ENCODE data around the gene C6orf52. TPM values are rescaled to one million over a fixed set of nuclear protein-coding genes. Genes with fewer than 3 reads are reported as not detected.

C6orf52 gene
- total and polyA plus RNA-seq, 2 donors = 1.1 to 1.7 TPM

DNA sequence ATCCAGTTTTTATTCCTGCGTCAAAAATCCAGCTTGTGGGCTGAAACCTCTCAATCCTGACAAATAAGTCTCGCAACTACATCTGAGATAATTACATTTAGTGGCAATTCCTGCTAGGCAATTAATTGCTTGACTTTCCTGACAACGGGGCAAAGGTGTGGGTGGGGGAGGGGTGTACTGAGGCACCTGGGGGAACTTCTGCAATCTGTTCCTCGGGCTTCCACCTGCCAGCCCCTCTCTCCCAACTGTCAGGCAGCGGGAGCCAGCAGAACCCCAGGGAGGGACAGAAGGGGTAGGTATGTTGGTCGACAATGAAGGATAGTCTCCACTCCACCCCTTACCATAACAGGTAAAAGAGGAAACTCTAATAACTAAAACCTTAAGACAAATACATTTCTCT, 6.8 kb downstream of the C6orf52 start:
- no peak for DNase-seq (ENCODE audit: low read depth in 6 of 9, low spot score in 9 of 9)
- WGBS = 49% methylated on average over 6 of the region's 6 CpGs

GRCh38 chr6:10686901-10687300, 7.5 kb downstream of the C6orf52 start:
- Histone ChIP-seq H3K4me1 (ENCODE audit: control insufficient read depth in 2 of 2, insufficient read depth in 2 of 2, low read length in 2 of 2) (no peaks in the 10 kb centered on the region), H3K9me3 (ENCODE audit: control insufficient read depth in 2 of 2, insufficient read depth in 1 of 2, low read length in 1 of 2) (no peaks in the 10 kb centered on the region), H3K27me3 (ENCODE audit: control insufficient read depth in 2 of 2, insufficient read depth in 1 of 2, low read length in 1 of 2) (peaks cover 0 to 2% of the 10 kb centered on the region in 2 donors), H3K4me3 (ENCODE audit: low read length in 2 of 2) (no peak overlapping the region), H3K27ac (ENCODE audit: low read depth in 1 of 2, low read length in 1 of 2) (no peak overlapping the region), H3K36me3 (ENCODE audit: control insufficient read depth in 2 of 2, insufficient read depth in 2 of 2, low read length in 1 of 2) (no peaks in the 10 kb centered on the region)
- 97% methylated on average over 8 of the region's 8 CpGs for WGBS
- no peak for DNase-seq (ENCODE audit: low read depth in 6 of 9, low spot score in 9 of 9)

More for the DNA sequence above, 6.8 kb downstream of the C6orf52 start:
- Histone ChIP-seq H3K4me3 (ENCODE audit: low read length in 2 of 2) (no peak overlapping the region), H3K9me3 (ENCODE audit: control insufficient read depth in 2 of 2, insufficient read depth in 1 of 2, low read length in 1 of 2) (no peaks in the 10 kb centered on the region), H3K27ac (ENCODE audit: low read depth in 1 of 2, low read length in 1 of 2) (no peak overlapping the region), H3K36me3 (ENCODE audit: control insufficient read depth in 2 of 2, insufficient read depth in 2 of 2, low read length in 1 of 2) (no peaks in the 10 kb centered on the region), H3K27me3 (ENCODE audit: control insufficient read depth in 2 of 2, insufficient read depth in 1 of 2, low read length in 1 of 2) (peaks cover 0 to 2% of the 10 kb centered on the region in 2 donors), H3K4me1 (ENCODE audit: control insufficient read depth in 2 of 2, insufficient read depth in 2 of 2, low read length in 2 of 2) (no peaks in the 10 kb centered on the region)

DNA sequence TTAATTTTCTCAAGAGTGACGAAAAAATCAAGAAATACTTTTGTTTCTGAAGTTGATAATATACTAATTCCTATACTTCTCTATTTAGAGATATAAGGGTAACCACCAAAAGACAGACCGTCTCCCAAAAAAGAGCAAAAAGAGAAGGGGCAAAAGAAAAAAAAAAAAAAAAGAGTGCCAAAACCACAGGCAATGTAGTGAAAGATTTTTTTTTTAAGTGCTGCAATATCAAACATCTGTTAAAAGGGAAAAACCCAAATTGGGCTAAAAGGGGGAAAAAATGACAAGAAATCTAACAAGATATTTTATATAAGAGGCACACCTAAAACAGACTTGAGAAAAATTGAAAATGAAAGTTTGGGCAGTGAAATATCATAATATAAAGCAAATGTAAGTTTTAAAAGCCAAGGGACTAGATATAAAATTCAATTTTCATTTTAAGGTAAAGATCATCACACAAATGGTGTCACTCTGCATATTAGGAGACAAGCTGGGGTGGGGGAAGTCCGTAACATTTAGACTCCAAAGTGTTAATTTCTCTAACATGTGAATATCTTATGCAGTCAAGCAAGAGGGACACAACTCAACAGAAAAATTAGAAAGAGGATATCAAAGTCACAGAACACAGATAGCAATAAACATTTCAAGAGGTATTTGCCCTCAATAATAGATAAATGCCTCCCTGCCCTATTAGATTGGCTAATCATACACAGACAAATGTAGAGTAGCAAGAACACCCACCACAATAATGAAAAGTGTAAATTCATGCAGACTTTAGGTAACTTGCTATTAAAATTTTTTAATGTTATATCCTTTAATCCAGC, 9.1 kb downstream of the C6orf52 start:
- 51% methylated on average over 3 of the region's 3 CpGs for WGBS
- Histone ChIP-seq H3K9me3 (ENCODE audit: control insufficient read depth in 2 of 2, insufficient read depth in 1 of 2, low read length in 1 of 2) (no peaks in the 10 kb centered on the region), H3K36me3 (ENCODE audit: control insufficient read depth in 2 of 2, insufficient read depth in 2 of 2, low read length in 1 of 2) (no peaks in the 10 kb centered on the region), H3K4me1 (ENCODE audit: control insufficient read depth in 2 of 2, insufficient read depth in 2 of 2, low read length in 2 of 2) (no peaks in the 10 kb centered on the region), H3K27ac (ENCODE audit: low read depth in 1 of 2, low read length in 1 of 2) (no peak overlapping the region), H3K4me3 (ENCODE audit: low read length in 2 of 2) (no peak overlapping the region), H3K27me3 (ENCODE audit: control insufficient read depth in 2 of 2, insufficient read depth in 1 of 2, low read length in 1 of 2) (peaks cover 0 to 2% of the 10 kb centered on the region in 2 donors)
- no peak for DNase-seq (ENCODE audit: low read depth in 6 of 9, low spot score in 9 of 9)

GRCh38 chr6:10684618-10685017, 9.8 kb downstream of the C6orf52 start:
- no peaks in the 10 kb centered on the region for H3K4me1 ChIP-seq (ENCODE audit: control insufficient read depth in 2 of 2, insufficient read depth in 2 of 2, low read length in 2 of 2)
- H3K4me3 ChIP-seq (ENCODE audit: low read length in 2 of 2) = no peak overlapping the region
- peaks cover 0 to 2% of the 10 kb centered on the region in 2 donors for H3K27me3 ChIP-seq (ENCODE audit: control insufficient read depth in 2 of 2, insufficient read depth in 1 of 2, low read length in 1 of 2)
- 83% methylated on average over 5 of the region's 5 CpGs for WGBS
- DNase-seq (ENCODE audit: low read depth in 6 of 9, low spot score in 9 of 9) = no peak
- H3K27ac ChIP-seq (ENCODE audit: low read depth in 1 of 2, low read length in 1 of 2) = no peak overlapping the region
- no peaks in the 10 kb centered on the region for H3K9me3 ChIP-seq (ENCODE audit: control insufficient read depth in 2 of 2, insufficient read depth in 1 of 2, low read length in 1 of 2)
- H3K36me3 ChIP-seq (ENCODE audit: control insufficient read depth in 2 of 2, insufficient read depth in 2 of 2, low read length in 1 of 2) = no peaks in the 10 kb centered on the region

- no peak for DNase-seq (ENCODE audit: low read depth in 6 of 9, low spot score in 9 of 9)
- H3K4me1 ChIP-seq (ENCODE audit: control insufficient read depth in 2 of 2, insufficient read depth in 2 of 2, low read length in 2 of 2) = no peaks in the 10 kb centered on the region
- H3K36me3 ChIP-seq (ENCODE audit: control insufficient read depth in 2 of 2, insufficient read depth in 2 of 2, low read length in 1 of 2) = no peaks in the 10 kb centered on the region
- H3K9me3 ChIP-seq (ENCODE audit: control insufficient read depth in 2 of 2, insufficient read depth in 1 of 2, low read length in 1 of 2) = no peaks in the 10 kb centered on the region
- H3K4me3 ChIP-seq (ENCODE audit: low read length in 2 of 2) = no peak overlapping the region
- no peak overlapping the region for H3K27ac ChIP-seq (ENCODE audit: low read depth in 1 of 2, low read length in 1 of 2)
- H3K27me3 ChIP-seq (ENCODE audit: control insufficient read depth in 2 of 2, insufficient read depth in 1 of 2, low read length in 1 of 2) = no peaks in the 10 kb centered on the region
These were observed 11.9 kb downstream of the C6orf52 start for GRCh38 chr6:10682355-10682988.

DNA sequence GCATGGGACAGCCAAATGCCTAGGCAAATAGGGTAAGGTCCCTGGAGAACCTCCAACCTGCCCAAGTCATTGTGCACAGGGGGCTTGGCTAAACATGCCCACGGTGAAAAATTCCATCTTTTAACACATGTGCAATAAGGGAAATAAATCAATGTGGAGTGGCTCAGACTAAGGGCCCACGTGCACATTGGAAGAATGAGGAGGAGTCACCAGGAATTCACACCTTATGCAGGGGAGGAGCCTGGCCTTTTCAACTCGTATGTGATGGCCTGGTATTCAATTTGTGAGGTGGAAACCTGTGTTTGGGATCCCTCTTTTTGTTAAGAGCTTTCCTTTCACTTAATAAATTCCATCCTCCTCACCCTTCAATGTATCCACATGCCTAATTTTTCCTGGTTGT, 12.6 kb downstream of the C6orf52 start:
- no peaks in the 10 kb centered on the region for H3K9me3 ChIP-seq (ENCODE audit: control insufficient read depth in 2 of 2, insufficient read depth in 1 of 2, low read length in 1 of 2)
- no peaks in the 10 kb centered on the region for H3K4me1 ChIP-seq (ENCODE audit: control insufficient read depth in 2 of 2, insufficient read depth in 2 of 2, low read length in 2 of 2)
- H3K27ac ChIP-seq (ENCODE audit: low read depth in 1 of 2, low read length in 1 of 2) = no peak overlapping the region
- no peak for DNase-seq (ENCODE audit: low read depth in 6 of 9, low spot score in 9 of 9)
- no peak overlapping the region for H3K4me3 ChIP-seq (ENCODE audit: low read length in 2 of 2)
- H3K36me3 ChIP-seq (ENCODE audit: control insufficient read depth in 2 of 2, insufficient read depth in 2 of 2, low read length in 1 of 2) = no peaks in the 10 kb centered on the region
- WGBS = 90% methylated on average over 3 of the region's 3 CpGs
- H3K27me3 ChIP-seq (ENCODE audit: control insufficient read depth in 2 of 2, insufficient read depth in 1 of 2, low read length in 1 of 2) = no peaks in the 10 kb centered on the region

GRCh38 chr6:10678456-10678855, 16.0 kb downstream of the C6orf52 start:
- WGBS = 98% methylated on average over 4 of the region's 4 CpGs
- Histone ChIP-seq H3K4me1 (ENCODE audit: control insufficient read depth in 2 of 2, insufficient read depth in 2 of 2, low read length in 2 of 2) (no peaks in the 10 kb centered on the region), H3K9me3 (ENCODE audit: control insufficient read depth in 2 of 2, insufficient read depth in 1 of 2, low read length in 1 of 2) (no peaks in the 10 kb centered on the region), H3K4me3 (ENCODE audit: low read length in 2 of 2) (no peak overlapping the region), H3K27me3 (ENCODE audit: control insufficient read depth in 2 of 2, insufficient read depth in 1 of 2, low read length in 1 of 2) (no peaks in the 10 kb centered on the region), H3K36me3 (ENCODE audit: control insufficient read depth in 2 of 2, insufficient read depth in 2 of 2, low read length in 1 of 2) (no peaks in the 10 kb centered on the region), H3K27ac (ENCODE audit: low read depth in 1 of 2, low read length in 1 of 2) (no peak overlapping the region)
- DNase-seq (ENCODE audit: low read depth in 6 of 9, low spot score in 9 of 9) = no peak

DNA sequence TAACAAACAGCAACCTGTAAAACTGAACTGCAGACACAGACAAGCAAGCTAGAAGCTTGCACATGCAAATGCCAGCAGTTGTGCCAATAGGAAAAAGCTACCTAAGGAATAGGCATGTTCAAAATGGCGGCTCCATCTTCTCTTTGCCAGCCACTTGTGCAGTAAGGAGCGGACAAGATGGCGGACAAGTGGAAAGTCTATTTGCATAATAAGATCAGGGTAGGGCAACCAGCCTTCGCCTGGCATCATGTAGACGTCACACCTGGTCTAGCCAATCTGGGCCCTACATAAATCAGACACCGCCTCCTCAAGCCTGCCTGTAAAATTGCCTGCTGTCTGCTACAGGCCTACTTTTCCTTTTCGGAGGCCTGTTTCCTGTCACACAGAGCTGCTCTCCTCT, 18.0 kb downstream of the C6orf52 start:
- no peak for DNase-seq (ENCODE audit: low read depth in 6 of 9, low spot score in 9 of 9)
- no peaks in the 10 kb centered on the region for H3K27me3 ChIP-seq (ENCODE audit: control insufficient read depth in 2 of 2, insufficient read depth in 1 of 2, low read length in 1 of 2)
- H3K4me3 ChIP-seq (ENCODE audit: low read length in 2 of 2) = no peak overlapping the region
- WGBS = 98% methylated on average over 7 of the region's 7 CpGs
- H3K4me1 ChIP-seq (ENCODE audit: control insufficient read depth in 2 of 2, insufficient read depth in 2 of 2, low read length in 2 of 2) = no peaks in the 10 kb centered on the region
- no peaks in the 10 kb centered on the region for H3K36me3 ChIP-seq (ENCODE audit: control insufficient read depth in 2 of 2, insufficient read depth in 2 of 2, low read length in 1 of 2)
- no peaks in the 10 kb centered on the region for H3K9me3 ChIP-seq (ENCODE audit: control insufficient read depth in 2 of 2, insufficient read depth in 1 of 2, low read length in 1 of 2)
- H3K27ac ChIP-seq (ENCODE audit: low read depth in 1 of 2, low read length in 1 of 2) = no peak overlapping the region

- Histone ChIP-seq H3K4me3 (ENCODE audit: low read length in 2 of 2) (no peak overlapping the region), H3K9me3 (ENCODE audit: control insufficient read depth in 2 of 2, insufficient read depth in 1 of 2, low read length in 1 of 2) (no peaks in the 10 kb centered on the region), H3K27ac (ENCODE audit: low read depth in 1 of 2, low read length in 1 of 2) (no peak overlapping the region), H3K4me1 (ENCODE audit: control insufficient read depth in 2 of 2, insufficient read depth in 2 of 2, low read length in 2 of 2) (no peaks in the 10 kb centered on the region), H3K27me3 (ENCODE audit: control insufficient read depth in 2 of 2, insufficient read depth in 1 of 2, low read length in 1 of 2) (no peaks in the 10 kb centered on the region), H3K36me3 (ENCODE audit: control insufficient read depth in 2 of 2, insufficient read depth in 2 of 2, low read length in 1 of 2) (no peaks in the 10 kb centered on the region)
- DNase-seq (ENCODE audit: low read depth in 6 of 9, low spot score in 9 of 9) = no peak
- 92% methylated on average over 6 of the region's 6 CpGs for WGBS
These were observed 26.1 kb downstream of the C6orf52 start for GRCh38 chr6:10668126-10668917.

Measured in thymus (tissue), 11 donors.